ENCODE results near the gene NUDT13. TPM values are rescaled to one million over a fixed set of nuclear protein-coding genes. Genes with fewer than 3 reads are reported as not detected.
A peak's percentile ranks its signal among the peaks of the same experiment; 100 is the strongest.

NUDT13 gene
- polyA plus RNA-seq, 1 experiment, result 1.7 TPM

DNA sequence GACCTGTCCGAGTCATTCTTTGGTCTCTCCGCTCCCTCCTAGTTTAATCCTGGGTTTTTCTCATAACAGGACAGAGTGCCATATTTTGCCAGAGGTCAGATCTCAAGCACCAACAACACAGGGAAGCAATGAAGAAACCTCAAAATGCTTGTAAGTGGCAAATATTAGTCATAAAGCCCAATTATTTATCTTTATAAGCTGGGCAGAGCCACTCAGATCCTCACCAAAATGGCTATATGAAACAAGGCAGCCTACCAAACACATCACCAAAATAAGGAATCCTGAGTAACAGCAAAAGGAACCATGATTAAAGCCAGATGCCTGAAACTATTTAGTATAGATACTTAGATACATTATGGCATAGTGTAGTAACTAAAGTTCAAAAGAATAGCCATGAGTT, 52.8 kb downstream of the NUDT13 start:
- Histone ChIP-seq H3K27me3 (ENCODE audit: control insufficient read depth, insufficient read depth, low read length) (no peaks in the 10 kb centered on the region), H3K36me3 (ENCODE audit: control insufficient read depth, insufficient read depth, low read length) (peaks cover 5% of the 10 kb centered on the region; the same call in 1 of the 2 replicates), H3K4me3 (ENCODE audit: low read depth, low read length) (no peak overlapping the region)
- TF ChIP-seq CTCF (IDR thresholded peaks at IDR 0.05; ENCODE audit: insufficient read depth, low read depth, low read length), result no peak
- POLR2A ChIA-PET, result no interaction called here
- CTCF ChIA-PET, result interaction anchor here (1.1 kb wide), 1 partner anchor 8 kb away, joined by 4 read pairs; no protein-coding TSS in a partner anchor
- no peak for DNase-seq (ENCODE audit: low read depth)

DNA sequence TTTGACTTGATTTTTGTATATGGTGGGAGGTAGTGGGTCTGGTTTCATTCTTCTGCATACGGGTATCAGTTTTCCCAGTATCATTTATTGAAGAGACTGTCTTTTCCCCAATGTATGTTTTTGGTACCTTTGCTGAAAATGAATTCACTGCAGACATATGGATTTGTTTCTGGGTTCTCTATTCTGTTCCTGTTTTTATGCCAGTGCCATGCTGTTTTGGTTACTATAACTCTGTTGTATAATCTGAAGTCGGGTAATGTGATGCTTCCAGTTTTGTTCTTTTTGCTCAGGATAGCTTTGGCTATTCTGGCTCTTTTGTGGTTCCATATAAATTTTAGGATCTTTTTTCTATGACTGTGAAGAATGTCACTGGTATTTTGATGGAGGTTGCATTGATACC, 56.7 kb downstream of the NUDT13 start:
- no peaks in the 10 kb centered on the region for H3K27me3 ChIP-seq (ENCODE audit: control insufficient read depth, insufficient read depth, low read length)
- H3K36me3 ChIP-seq (ENCODE audit: control insufficient read depth, insufficient read depth, low read length), result peaks cover 5% of the 10 kb centered on the region; the same call in 1 of the 2 replicates
- peak overlapping the region; percentile 96 for H3K4me3 ChIP-seq (ENCODE audit: low read depth, low read length)
- DNase-seq (ENCODE audit: low read depth), result no peak
- no peak for TF ChIP-seq CTCF (IDR thresholded peaks at IDR 0.05; ENCODE audit: insufficient read depth, low read depth, low read length)
- ChIA-PET CTCF (interaction anchor here (3.3 kb wide), 1 partner anchor 8 kb away, joined by 17 read pairs; no protein-coding TSS in a partner anchor), POLR2A (no interaction called here)

- ChIA-PET CTCF (interaction anchor here (1.4 to 3.3 kb wide), 2 partner anchors 8 to 72 kb away, joined by 5 to 17 read pairs; no protein-coding TSS in a partner anchor), POLR2A (no interaction called here)
- DNase-seq (ENCODE audit: low read depth), result no peak
- H3K36me3 ChIP-seq (ENCODE audit: control insufficient read depth, insufficient read depth, low read length), result peaks cover 3% of the 10 kb centered on the region; the same call in 1 of the 2 replicates
- H3K27me3 ChIP-seq (ENCODE audit: control insufficient read depth, insufficient read depth, low read length), result no peaks in the 10 kb centered on the region
- peak overlapping the region; percentile 96 for H3K4me3 ChIP-seq (ENCODE audit: low read depth, low read length)
- TF ChIP-seq CTCF (IDR thresholded peaks at IDR 0.05; ENCODE audit: insufficient read depth, low read depth, low read length), result no peak
These were observed 57.2 kb downstream of the NUDT13 start for GRCh38 chr10:73167458-73167782.

DNA sequence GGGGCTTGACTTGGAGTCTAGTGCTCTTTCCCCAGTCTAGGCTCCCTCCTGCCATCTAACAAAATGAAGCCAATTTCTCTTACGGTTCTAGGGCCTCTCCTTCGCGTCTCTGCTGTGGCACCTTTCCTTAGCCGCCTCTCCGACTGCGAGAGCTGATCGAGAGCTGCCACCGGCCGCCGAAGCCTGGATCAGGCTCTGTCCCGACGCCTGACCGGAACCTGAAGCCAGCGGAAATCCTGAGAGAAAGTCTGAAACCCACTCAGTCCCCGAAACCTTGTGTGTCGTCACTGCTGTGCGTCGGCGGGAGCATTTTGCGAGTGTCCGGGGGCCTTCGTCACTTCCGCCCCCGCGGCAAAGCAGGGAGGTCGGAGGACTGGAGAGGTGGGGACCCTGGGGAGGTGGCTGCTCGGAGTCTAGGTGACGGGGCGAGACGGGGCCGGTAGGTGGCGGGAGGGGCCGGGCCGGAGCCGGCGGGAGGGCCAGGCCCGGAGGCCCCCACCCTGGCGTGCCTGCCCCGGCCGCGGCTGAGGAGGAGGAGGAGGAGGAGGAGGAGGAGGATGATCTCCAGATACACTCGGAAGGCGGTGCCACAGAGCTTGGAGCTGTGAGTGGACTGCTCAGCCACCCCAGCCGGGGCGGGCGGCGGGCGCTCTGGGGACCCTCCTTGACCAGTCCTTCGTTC, 57.7 kb downstream of the NUDT13 start, which contains the start of the genes ECD and FAM149B1:
Gene ECD, minus strand, starts transcription at position 226 of the 682 bp plus-strand sequence. CDS start 4,071 bp downstream, outside the sequence.
Gene FAM149B1, plus strand, starts transcription at position 337 of the 682 bp plus-strand sequence. Its CDS starts 221 bp downstream, at position 558.
- DNase-seq (ENCODE audit: low read depth), result peak; percentile 64
- H3K4me3 ChIP-seq (ENCODE audit: low read depth, low read length), result peak within 1 kb of the TSS; percentile 96
- H3K36me3 ChIP-seq (ENCODE audit: control insufficient read depth, insufficient read depth, low read length), result no peaks in the 10 kb centered on the region; the same call in 1 of the 2 replicates
- no peaks in the 10 kb centered on the region for H3K27me3 ChIP-seq (ENCODE audit: control insufficient read depth, insufficient read depth, low read length)
- ChIA-PET CTCF (interaction anchor here (0.7 to 3.3 kb wide), 5 partner anchors 9 to 72 kb away, joined by 3 to 17 read pairs (median 4); partner anchors contain the start of gene P4HA1), POLR2A (interaction anchor here (0.6 to 0.7 kb wide), 2 partner anchors 72 to 614 kb away, joined by 4 to 5 read pairs; no protein-coding TSS in a partner anchor)
- 0 out of 2 replicates have a peak, but pooled peaks have one; percentile 20 for TF ChIP-seq CTCF (IDR thresholded peaks at IDR 0.05; ENCODE audit: insufficient read depth, low read depth, low read length)

GRCh38 chr10:73168465-73168803, 58.2 kb downstream of the NUDT13 start:
- no peak for DNase-seq (ENCODE audit: low read depth)
- CTCF ChIA-PET, result interaction anchor here (0.7 to 3.3 kb wide), 5 partner anchors 9 to 73 kb away, joined by 3 to 17 read pairs (median 4); partner anchors contain the start of gene P4HA1

More at GRCh38 chr10:73168465-73168803, 58.2 kb downstream of the NUDT13 start:
- TF ChIP-seq CTCF (IDR thresholded peaks at IDR 0.05; ENCODE audit: insufficient read depth, low read depth, low read length), result no peak
- H3K36me3 ChIP-seq (ENCODE audit: control insufficient read depth, insufficient read depth, low read length), result no peaks in the 10 kb centered on the region
- H3K27me3 ChIP-seq (ENCODE audit: control insufficient read depth, insufficient read depth, low read length), result no peaks in the 10 kb centered on the region
- POLR2A ChIA-PET, result interaction anchor here (0.6 to 0.7 kb wide), 2 partner anchors 71 to 614 kb away, joined by 4 to 5 read pairs; no protein-coding TSS in a partner anchor
- peak overlapping the region; percentile 96 for H3K4me3 ChIP-seq (ENCODE audit: low read depth, low read length)

Data from BJ (cell line).